Renal cortical epithelial cell (primary cell): ENCODE results near the gene C6orf89. TPM values are rescaled to one million over a fixed set of nuclear protein-coding genes. Genes with fewer than 3 reads are reported as not detected.

ENCODE experiments used
- DNase-seq: peaks from one replicate; pipeline ENCODE4 v3.0.0-alpha.2; 2011; ENCODE audit warnings: low read depth
- total RNA-seq: library from RNA; depleted of rRNA; stranded (reverse); fragments of >200 nt; gene quantifications from 2 replicates; pipeline ENCODE4 v1.2.3, GENCODE V29; 2014

The C6orf89 gene
- total RNA-seq, 1 donor from 2014 or later: 48.2 TPM

GRCh38 chr6:36968266-36968977 is 82.7 kb downstream of the C6orf89 start:
- no peak for DNase-seq

- no peak for DNase-seq
Measured at GRCh38 chr6:36969240-36969691, 83.5 kb downstream of the C6orf89 start.

- DNase-seq: no peak
Measured at GRCh38 chr6:36969988-36970891, 84.5 kb downstream of the C6orf89 start.

GRCh38 chr6:36970892-36971842 is 85.4 kb downstream of the C6orf89 start:
- no peak for DNase-seq

GRCh38 chr6:36971921-36972673 is 86.3 kb downstream of the C6orf89 start:
- DNase-seq: no peak

GRCh38 chr6:36973190-36973589 is 87.4 kb downstream of the C6orf89 start:
- DNase-seq: no peak

GRCh38 chr6:36973647-36974046 is 87.9 kb downstream of the C6orf89 start:
- DNase-seq: no peak

- DNase-seq: no peak
Measured at GRCh38 chr6:36975231-36976006, 89.7 kb downstream of the C6orf89 start.

GRCh38 chr6:36976007-36976264 is 90.2 kb downstream of the C6orf89 start:
- no peak for DNase-seq

GRCh38 chr6:36976509-36976908 is 90.8 kb downstream of the C6orf89 start:
- DNase-seq: no peak

- no peak for DNase-seq
Measured at GRCh38 chr6:36976931-36977330, 91.2 kb downstream of the C6orf89 start.

- no peak for DNase-seq
Measured at GRCh38 chr6:36977470-36977941, 91.8 kb downstream of the C6orf89 start.

Other genes starting within 250 kb of the C6orf89 start
- gene CDKN1A, start 207.2 kb upstream of the C6orf89 start, total RNA-seq: 343 and 516 TPM in 2 replicates
- gene RAB44, start 188.1 kb upstream of the C6orf89 start, total RNA-seq: not detected in 2 replicates
- 0.15 and 0.17 TPM in 2 replicates for gene CPNE5, start 46.5 kb upstream of the C6orf89 start, total RNA-seq
- gene PPIL1, start 11.1 kb upstream of the C6orf89 start, total RNA-seq: 29.6 and 50.5 TPM in 2 replicates
- gene PI16, start 68.8 kb downstream of the C6orf89 start, total RNA-seq: not detected in 2 replicates
- gene MTCH1, start 100.2 kb downstream of the C6orf89 start, total RNA-seq: 196 and 243 TPM in 2 replicates
- gene FGD2, start 119.7 kb downstream of the C6orf89 start, total RNA-seq: 0.05 TPM in 1 of 2 replicates, not detected in the other